HEK293 (cell line): ENCODE measurements around the gene HOXA4.

Experiments
- BCL6B ChIP-seq: fragments of 450-650 bp; formaldehyde crosslinking; IDR thresholded peaks from 2 replicates; pipeline ENCODE4 v1.5.1; 2017; ENCODE audit warnings: missing biosample characterization, missing genetic modification characterization
- OVOL3 ChIP-seq: fragments of 450-650 bp; formaldehyde crosslinking; IDR thresholded peaks from 2 replicates; pipeline ENCODE4 v1.5.1; 2016; ENCODE audit warnings: missing biosample characterization, missing genetic modification characterization
- PRDM2 ChIP-seq: fragments of 450-650 bp; formaldehyde crosslinking; IDR thresholded peaks from 2 replicates; pipeline ENCODE4 v1.5.1; 2016; ENCODE audit warnings: missing biosample characterization, missing genetic modification characterization, borderline replicate concordance
- PRDM6 ChIP-seq: fragments of 450-650 bp; formaldehyde crosslinking; IDR thresholded peaks from 2 replicates; pipeline ENCODE4 v1.5.1; 2017; ENCODE audit warnings: missing biosample characterization, missing genetic modification characterization
- REPIN1 ChIP-seq: fragments of 450-650 bp; formaldehyde crosslinking; IDR thresholded peaks from 2 replicates; pipeline ENCODE4 v1.5.1; 2017; ENCODE audit warnings: missing biosample characterization, missing genetic modification characterization, low read depth
- SCRT1 ChIP-seq: fragments of 450-650 bp; formaldehyde crosslinking; IDR thresholded peaks from 2 replicates; pipeline ENCODE4 v1.5.1; 2016; ENCODE audit warnings: missing biosample characterization, missing genetic modification characterization, borderline replicate concordance
- SCRT2 ChIP-seq: fragments of 450-650 bp; formaldehyde crosslinking; IDR thresholded peaks from 2 replicates; pipeline ENCODE4 v1.5.1; 2016; ENCODE audit warnings: missing biosample characterization, missing genetic modification characterization
- SETDB1 ChIP-seq: IDR thresholded peaks from one replicate; pipeline ENCODE4 v1.6.1; 2017; ENCODE audit warnings: mild to moderate bottlenecking, low read length, moderate library complexity, mixed read lengths; ENCODE audit not compliant: insufficient read length
- ZBTB26 ChIP-seq: fragments of 450-650 bp; formaldehyde crosslinking; optimal IDR thresholded peaks from 2 replicates; pipeline ENCODE3; 2016; ENCODE audit warnings: missing biosample characterization, mild to moderate bottlenecking, missing genetic modification characterization
- ZBTB7A ChIP-seq: fragments of 450-650 bp; formaldehyde crosslinking; IDR thresholded peaks from 2 replicates; pipeline ENCODE4 v1.5.1; 2016; ENCODE audit warnings: low read depth, missing biosample characterization, missing genetic modification characterization
- ZBTB8A ChIP-seq: fragments of 450-650 bp; formaldehyde crosslinking; IDR thresholded peaks from 2 replicates; pipeline ENCODE4 v1.5.1; 2016; ENCODE audit warnings: missing biosample characterization, missing genetic modification characterization
- ZFP41 ChIP-seq: fragments of 450-650 bp; formaldehyde crosslinking; IDR thresholded peaks from 2 replicates; pipeline ENCODE4 v1.5.1; 2016; ENCODE audit warnings: missing biosample characterization, missing genetic modification characterization, borderline replicate concordance
- ZNF121 ChIP-seq: fragments of 450-650 bp; formaldehyde crosslinking; IDR thresholded peaks from 2 replicates; pipeline ENCODE4 v1.5.1; 2016; ENCODE audit warnings: missing biosample characterization, missing genetic modification characterization
- ZNF133 ChIP-seq: fragments of 450-650 bp; formaldehyde crosslinking; IDR thresholded peaks from 2 replicates; pipeline ENCODE4 v1.5.1; 2016; ENCODE audit warnings: missing biosample characterization, missing genetic modification characterization
- ZNF138 ChIP-seq: fragments of 450-650 bp; formaldehyde crosslinking; IDR thresholded peaks from 2 replicates; pipeline ENCODE4 v1.5.1; 2016; ENCODE audit warnings: missing biosample characterization, missing genetic modification characterization, borderline replicate concordance
- ZNF174 ChIP-seq: fragments of 450-650 bp; formaldehyde crosslinking; IDR thresholded peaks from 2 replicates; pipeline ENCODE4 v1.5.0; 2017; ENCODE audit warnings: missing biosample characterization, mild to moderate bottlenecking, missing genetic modification characterization
- ZNF184 ChIP-seq: fragments of 450-650 bp; IDR thresholded peaks from 2 replicates; pipeline ENCODE4 v1.5.1; 2018; ENCODE audit warnings: missing biosample characterization, mild to moderate bottlenecking, missing genetic modification characterization
- ZNF2 ChIP-seq: fragments of 450-650 bp; formaldehyde crosslinking; IDR thresholded peaks from 2 replicates; pipeline ENCODE4 v1.5.1; 2016; ENCODE audit warnings: missing biosample characterization, missing genetic modification characterization
- ZNF350 ChIP-seq: fragments of 450-650 bp; formaldehyde crosslinking; IDR thresholded peaks from 2 replicates; pipeline ENCODE4 v1.5.0; 2017; ENCODE audit warnings: missing biosample characterization, mild to moderate bottlenecking, missing genetic modification characterization
- ZNF366 ChIP-seq: fragments of 450-650 bp; formaldehyde crosslinking; conservative IDR thresholded peaks from 2 replicates; pipeline ENCODE4 v1.5.1; 2016; ENCODE audit warnings: missing biosample characterization, missing genetic modification characterization
- ZNF37A ChIP-seq: fragments of 450-650 bp; IDR thresholded peaks from 2 replicates; pipeline ENCODE4 v1.5.1; 2018; ENCODE audit warnings: missing biosample characterization, missing genetic modification characterization
- ZNF529 ChIP-seq: fragments of 450-650 bp; formaldehyde crosslinking; IDR thresholded peaks from 2 replicates; pipeline ENCODE4 v1.5.1; 2017; ENCODE audit warnings: missing genetic modification characterization, missing biosample characterization; ENCODE audit not compliant: insufficient replicate concordance
- ZNF561 ChIP-seq: fragments of 450-650 bp; IDR thresholded peaks from 2 replicates; pipeline ENCODE4 v1.5.1; 2018; ENCODE audit warnings: missing biosample characterization, missing genetic modification characterization, borderline replicate concordance
- ZNF580 ChIP-seq: fragments of 450-650 bp; formaldehyde crosslinking; IDR thresholded peaks from 2 replicates; pipeline ENCODE4 v1.5.1; 2016; ENCODE audit warnings: missing biosample characterization, missing genetic modification characterization
- ZNF585B ChIP-seq: fragments of 450-650 bp; formaldehyde crosslinking; IDR thresholded peaks from 2 replicates; pipeline ENCODE4 v1.5.1; 2016; ENCODE audit warnings: missing biosample characterization, missing genetic modification characterization
- ZNF626 ChIP-seq: fragments of 450-650 bp; sonication (Bioruptor Pico); formaldehyde crosslinking; IDR thresholded peaks from 2 replicates; pipeline ENCODE4 v1.5.1; 2018; ENCODE audit warnings: missing biosample characterization, missing genetic modification characterization, inconsistent platforms
- ZNF654 ChIP-seq: fragments of 450-650 bp; formaldehyde crosslinking; IDR thresholded peaks from 2 replicates; pipeline ENCODE4 v1.5.1; 2016; ENCODE audit warnings: low read depth, missing biosample characterization, missing genetic modification characterization
- ZNF692 ChIP-seq: fragments of 450-650 bp; formaldehyde crosslinking; IDR thresholded peaks from 2 replicates; pipeline ENCODE4 v1.5.1; 2016; ENCODE audit warnings: missing biosample characterization, missing genetic modification characterization
- ZNF777 ChIP-seq: fragments of 450-650 bp; formaldehyde crosslinking; IDR thresholded peaks from 2 replicates; pipeline ENCODE4 v1.5.1; 2017; ENCODE audit warnings: missing biosample characterization, missing genetic modification characterization, borderline replicate concordance

The HOXA4 gene

GRCh38 chr7:27155816-27156507 is 25.4 kb upstream of the HOXA4 start (continued):
- peak; percentile 88 for TF ChIP-seq ZNF366
- peak; percentile 90 for TF ChIP-seq ZBTB26 (tag by site-specific recombination)
- TF ChIP-seq ZNF654 (tag by site-specific recombination): no peak
- TF ChIP-seq ZNF138 (tag by site-specific recombination): no peak
- no peak for TF ChIP-seq ZNF133 (tag by site-specific recombination)
- peak; percentile 51; the same call in 1 of the 2 replicates for TF ChIP-seq ZNF580 (tag by site-specific recombination)
- TF ChIP-seq PRDM2: no peak
- no peak for TF ChIP-seq BCL6B (tag by site-specific recombination)
- TF ChIP-seq ZNF184: no peak
- no peak for TF ChIP-seq ZNF777 (tag by site-specific recombination)
- no peak for TF ChIP-seq ZNF692 (tag by site-specific recombination)
- no peak for TF ChIP-seq ZNF626
- no peak for TF ChIP-seq SETDB1
- no peak for TF ChIP-seq SCRT1 (tag by site-specific recombination)
- TF ChIP-seq ZNF585B (tag by site-specific recombination): no peak
- no peak for TF ChIP-seq ZNF350
- TF ChIP-seq ZNF561 (tag by site-specific recombination): no peak
- no peak for TF ChIP-seq REPIN1 (tag by site-specific recombination)
- no peak for TF ChIP-seq ZNF174 (tag by site-specific recombination)
- no peak for TF ChIP-seq ZNF529
- TF ChIP-seq ZFP41 (tag by site-specific recombination): no peak
- peak; percentile 71 for TF ChIP-seq PRDM6 (tag by site-specific recombination)
- TF ChIP-seq ZNF37A (tag by site-specific recombination): no peak
- TF ChIP-seq ZBTB8A (tag by site-specific recombination): peak; percentile 89
- no peak for TF ChIP-seq ZNF121 (tag by site-specific recombination)
- no peak for TF ChIP-seq SCRT2 (tag by site-specific recombination)
- no peak for TF ChIP-seq OVOL3 (tag by site-specific recombination)
- TF ChIP-seq ZNF2 (tag by site-specific recombination): peak; percentile 13; the same call in 1 of the 2 replicates
- TF ChIP-seq ZBTB7A (tag by site-specific recombination): no peak
